H9 (cell line): ENCODE measurements around the gene UST. TPM values are rescaled to one million over a fixed set of nuclear protein-coding genes. Genes with fewer than 3 reads are reported as not detected.
A peak's percentile ranks its signal among the peaks of the same experiment; 100 is the strongest.

ENCODE experiments used
- DNase-seq: peaks from one replicate; pipeline ENCODE4 v3.0.0-alpha.2; 2017
- H2AFZ ChIP-seq: one replicate; pipeline ENCODE4 v1.6.1; 2013; ENCODE audit warnings: mild to moderate bottlenecking, low read length, control low read depth, moderate library complexity
- H2AK5ac ChIP-seq: 2 replicates; pipeline ENCODE4 v1.6.1; 2013; ENCODE audit warnings: low read length, control low read depth, mixed read lengths; ENCODE audit not compliant: insufficient read length
- H2BK120ac ChIP-seq: one replicate; pipeline ENCODE4 v1.6.1; 2013; ENCODE audit warnings: low read depth, mild to moderate bottlenecking, low read length, control low read depth, inconsistent platforms; ENCODE audit not compliant: poor library complexity, severe bottlenecking
- H2BK12ac ChIP-seq: 2 replicates; pipeline ENCODE4 v1.6.1; 2013; ENCODE audit warnings: low read length, control low read depth, mixed read lengths, low read depth; ENCODE audit not compliant: insufficient read length
- H2BK15ac ChIP-seq: 2 replicates; pipeline ENCODE4 v1.6.1; 2013; ENCODE audit warnings: low read depth, low read length, control low read depth
- H2BK20ac ChIP-seq: one replicate; pipeline ENCODE4 v1.6.1; 2013; ENCODE audit warnings: low read depth, mild to moderate bottlenecking, low read length, control low read depth, inconsistent platforms; ENCODE audit not compliant: poor library complexity, severe bottlenecking
- H2BK5ac ChIP-seq: 2 replicates; pipeline ENCODE4 v1.6.1; 2013; ENCODE audit warnings: low read length, control low read depth, mixed read lengths; ENCODE audit not compliant: insufficient read length
- H3K14ac ChIP-seq: 2 replicates; pipeline ENCODE4 v1.6.1; 2013; ENCODE audit warnings: low read length, control low read depth; ENCODE audit not compliant: insufficient read depth
- H3K18ac ChIP-seq: 2 replicates; pipeline ENCODE4 v1.6.1; 2013; ENCODE audit warnings: low read depth, mild to moderate bottlenecking, mixed read lengths, low read length, control low read depth; ENCODE audit not compliant: insufficient read length
- H3K23ac ChIP-seq: 2 replicates; pipeline ENCODE4 v1.6.1; 2013; ENCODE audit warnings: low read length, control low read depth, mixed read lengths, low read depth; ENCODE audit not compliant: insufficient read length
- H3K23me2 ChIP-seq: 2 replicates; pipeline ENCODE4 v1.6.1; 2013; ENCODE audit warnings: low read depth, mild to moderate bottlenecking, mixed read lengths, low read length, control low read depth; ENCODE audit not compliant: insufficient read length, poor library complexity, severe bottlenecking
- H3K27ac ChIP-seq: 2 replicates; pipeline ENCODE4 v1.5.1; 2013; ENCODE audit warnings: low read length, control low read depth, mixed read lengths, low read depth; ENCODE audit not compliant: insufficient read length
- H3K27me3 ChIP-seq: 2 replicates; pipeline ENCODE4 v1.6.1; 2013; ENCODE audit warnings: low read length, control low read depth, inconsistent platforms; ENCODE audit not compliant: insufficient read depth
- H3K4ac ChIP-seq: 2 replicates; pipeline ENCODE4 v1.6.1; 2013; ENCODE audit warnings: low read depth, mild to moderate bottlenecking, control low read depth, inconsistent platforms, low read length, moderate library complexity
- H3K4me1 ChIP-seq: 2 replicates; pipeline ENCODE4 v1.6.1; 2013; ENCODE audit warnings: low read length, control low read depth, inconsistent platforms; ENCODE audit not compliant: insufficient read depth
- H3K4me2 ChIP-seq: 2 replicates; pipeline ENCODE4 v1.6.1; 2013; ENCODE audit warnings: low read length, control low read depth, mixed read lengths; ENCODE audit not compliant: insufficient read length, insufficient read depth
- H3K56ac ChIP-seq: 2 replicates; pipeline ENCODE4 v1.6.1; 2013; ENCODE audit warnings: low read depth, mild to moderate bottlenecking, mixed read lengths, low read length, control low read depth; ENCODE audit not compliant: insufficient read length
- H3K79me1 ChIP-seq: 2 replicates; pipeline ENCODE4 v1.6.1; 2013; ENCODE audit warnings: low read depth, mild to moderate bottlenecking, moderate library complexity, low read length, control low read depth, inconsistent platforms; ENCODE audit not compliant: insufficient read depth, poor library complexity, severe bottlenecking
- H3K79me2 ChIP-seq: 2 replicates; pipeline ENCODE4 v1.6.1; 2013; ENCODE audit warnings: low read length, control low read depth, inconsistent platforms; ENCODE audit not compliant: insufficient read depth
- H3K9ac ChIP-seq: 2 replicates; pipeline ENCODE4 v1.6.1; 2013; ENCODE audit warnings: low read length, control low read depth, mixed read lengths; ENCODE audit not compliant: insufficient read length; ENCODE audit errors: extremely low read depth
- H3K9me3 ChIP-seq: one replicate; pipeline ENCODE4 v1.6.1; 2013; ENCODE audit warnings: low read depth, low read length, inconsistent platforms; ENCODE audit not compliant: control insufficient read depth
- H3T11ph ChIP-seq: one replicate; pipeline ENCODE4 v1.6.1; 2013; ENCODE audit warnings: mild to moderate bottlenecking, low read length, control low read depth, inconsistent platforms
- H4K20me1 ChIP-seq: one replicate; pipeline ENCODE4 v1.6.1; 2013; ENCODE audit not compliant: control insufficient read depth, insufficient read length, insufficient read depth
- H4K5ac ChIP-seq: 2 replicates; pipeline ENCODE4 v1.6.1; 2013; ENCODE audit warnings: low read depth, mild to moderate bottlenecking, mixed read lengths, low read length, control low read depth; ENCODE audit not compliant: insufficient read length
- H4K8ac ChIP-seq: replicated peaks from 2 replicates; pipeline ENCODE4 v1.6.1; 2013; ENCODE audit warnings: low read length, control low read depth, mixed read lengths, low read depth; ENCODE audit not compliant: insufficient read length
- H4K91ac ChIP-seq: 2 replicates; pipeline ENCODE4 v1.6.1; 2013; ENCODE audit warnings: low read depth, mild to moderate bottlenecking, moderate library complexity, mixed read lengths, low read length, control low read depth; ENCODE audit not compliant: insufficient read length
- H3K27ac Mint-ChIP-seq, 3 experiments: 2 replicates in 2 of 3; 3 replicates in 1 of 3; pipeline ENCODE4 v1.8.0; 2020 to 2021; ENCODE audit warnings: mixed read lengths in 3 of 3, mild to moderate bottlenecking in 1 of 3, moderate library complexity in 1 of 3
- H3K27me3 Mint-ChIP-seq: 2 replicates; pipeline ENCODE4 v1.8.0; 2021; ENCODE audit warnings: low read depth, mild to moderate bottlenecking, moderate library complexity, mixed read lengths
- H3K36me3 Mint-ChIP-seq, 3 experiments: 2 replicates in 2 of 3; 3 replicates in 1 of 3; pipeline ENCODE4 v1.8.0; 2020 to 2021; ENCODE audit warnings: low read depth in 3 of 3, mixed read lengths in 3 of 3; ENCODE audit not compliant: insufficient read depth in 1 of 3
- H3K4me1 Mint-ChIP-seq, 2 experiments: 2 replicates each; pipeline ENCODE4 v1.8.0; 2020; ENCODE audit warnings: mixed read lengths in 2 of 2
- H3K4me3 Mint-ChIP-seq, 2 experiments: 2 replicates in 1 of 2; 3 replicates in 1 of 2; pipeline ENCODE4 v1.8.0; 2020 to 2021; ENCODE audit warnings: mild to moderate bottlenecking in 2 of 2, mixed read lengths in 2 of 2, moderate library complexity in 1 of 2
- H3K9me3 Mint-ChIP-seq, 2 experiments: 2 replicates in 1 of 2; 3 replicates in 1 of 2; pipeline ENCODE4 v1.8.0; 2020; ENCODE audit warnings: mild to moderate bottlenecking in 2 of 2, mixed read lengths in 2 of 2, moderate library complexity in 1 of 2
- CTCF ChIP-seq: fragments of 200-600 bp; sonication (generic); conservative IDR thresholded peaks from 3 replicates; pipeline ENCODE4 v1.8.0; 2021; ENCODE audit warnings: antibody characterized with exemption, mild to moderate bottlenecking
- WGBS: extraction: QIAGEN DNeasy Blood & Tissue Kit; methylation state at CpG from one replicate; pipeline ENCODE4 v1.1.7; 2013; ENCODE audit warnings: missing lambda C conversion rate, low lambda C conversion rate, mixed read lengths; ENCODE audit not compliant: insufficient read length; ENCODE audit errors: extremely low coverage; 5-methylcytosine and 5-hydroxymethylcytosine counted together
- total RNA-seq: library from RNA; stranded (reverse); gene quantifications from 2 replicates; pipeline ENCODE4 v1.2.1, GENCODE V29; 2021

The UST gene
- total RNA-seq, 1 experiment from 2014 or later: 14.4 TPM

- no peak for DNase-seq
- Mint-ChIP-seq H3K4me1 (peaks cover 20 to 25% of the 10 kb centered on the region in 2 experiments), H3K9me3 (no peaks in the 10 kb centered on the region; a peak in 1 of 5 replicates), H3K27me3 (no peaks in the 10 kb centered on the region), H3K36me3 (peaks cover 2 to 12% (median 3%) of the 10 kb centered on the region in 3 experiments; a peak in 5 of 7 replicates), H3K27ac (peak overlapping the region; percentile 21 to 56 (median 34); a peak in 4 of 7 replicates), H3K4me3 (no peak overlapping the region)
- no peak overlapping the region for H4K91ac ChIP-seq
- no peak overlapping the region for H3K9ac ChIP-seq
- H3K4me1 ChIP-seq: peaks cover 2% of the 10 kb centered on the region; the same call in 1 of the 2 replicates
- H3K4ac ChIP-seq: no peak overlapping the region
- no peak overlapping the region for H2AFZ ChIP-seq
- H3T11ph ChIP-seq: no peak overlapping the region
- H2AK5ac ChIP-seq: no peak overlapping the region
- H3K9me3 ChIP-seq: no peaks in the 10 kb centered on the region
- H2BK15ac ChIP-seq: no peak overlapping the region
- peaks cover 18% of the 10 kb centered on the region for H3K79me1 ChIP-seq
- H3K79me2 ChIP-seq: peaks cover 35% of the 10 kb centered on the region; the same call in 1 of the 2 replicates
- no peak overlapping the region for H3K27ac ChIP-seq
- H3K23me2 ChIP-seq: no peaks in the 10 kb centered on the region
- H4K20me1 ChIP-seq: no peaks in the 10 kb centered on the region
- no peak overlapping the region for H4K5ac ChIP-seq
- peak overlapping the region; percentile 0 for H3K18ac ChIP-seq
- no peak overlapping the region for H2BK5ac ChIP-seq
- no peak overlapping the region for H2BK120ac ChIP-seq
- no peaks in the 10 kb centered on the region for H3K27me3 ChIP-seq
- H3K23ac ChIP-seq: no peak overlapping the region
- H3K56ac ChIP-seq: no peak overlapping the region
- no peak overlapping the region for H3K14ac ChIP-seq
- H3K4me2 ChIP-seq: no peak overlapping the region
- no CpG with 5 or more reads among the region's 15 CpGs for WGBS
- H2BK12ac ChIP-seq: no peak overlapping the region
- TF ChIP-seq CTCF: no peak
- H2BK20ac ChIP-seq: no peak overlapping the region
- H4K8ac ChIP-seq: no peak overlapping the region
Measured at GRCh38 chr6:148776321-148777308, 29.8 kb downstream of the UST start.
